PC-3 (cell line): ENCODE data around the gene SFXN4. TPM values are rescaled to one million over a fixed set of nuclear protein-coding genes. Genes with fewer than 3 reads are reported as not detected.

Source experiments
- ATAC-seq: fragments of 200-7000 bp; cut with Tn5 transposase; 2 replicates; pipeline ENCODE4 v1.9.1; 2020; ENCODE audit warnings: mild to moderate bottlenecking, moderate library complexity
- BruUV-seq: library from RNA; stranded (reverse); fragments of 400-500 nt; replicated peaks from 2 replicates; lab custom pipeline; 2021; lab: Mats Ljungman, UMichigan
- CTCF ChIA-PET: fragments of 300-600 bp; sonication (Branson Sonifier 250); formaldehyde crosslinking; loops from one replicate; lab custom pipeline; 2022; ENCODE audit warnings: antibody characterized with exemption; lab: Charles Lee
- POLR2A ChIA-PET: fragments of 300-600 bp; sonication (Branson Sonifier 250); formaldehyde crosslinking; loops from one replicate; lab custom pipeline; 2022; ENCODE audit warnings: antibody characterized with exemption; ENCODE audit not compliant: unreplicated experiment; lab: Charles Lee
- DNase-seq: peaks from one replicate; pipeline ENCODE4 v3.0.0-alpha.2; 2015
- H2AFZ ChIP-seq: fragments of 300-600 bp; sonication (generic); 2 replicates; pipeline ENCODE4 v1.6.0; 2016; ENCODE audit warnings: antibody characterized with exemption, low read length
- H3F3A ChIP-seq: fragments of 300-600 bp; sonication (generic); one replicate; pipeline ENCODE4 v1.6.0; 2017; ENCODE audit warnings: antibody characterized with exemption, low read length, control low read depth, mild to moderate bottlenecking; ENCODE audit not compliant: unreplicated experiment
- H3K27ac ChIP-seq: fragments of 300-600 bp; sonication (generic); 2 replicates; pipeline ENCODE4 v1.5.1; 2016; ENCODE audit warnings: mild to moderate bottlenecking, low read length
- H3K27me3 ChIP-seq: fragments of 300-600 bp; sonication (generic); 2 replicates; pipeline ENCODE4 v1.6.1; 2016; ENCODE audit warnings: low read length, mixed read lengths
- H3K36me3 ChIP-seq: fragments of 300-600 bp; sonication (generic); 2 replicates; pipeline ENCODE4 v1.6.1; 2016; ENCODE audit warnings: low read depth, mixed run types, low read length, mixed read lengths
- H3K4me1 ChIP-seq: fragments of 300-600 bp; sonication (generic); 2 replicates; pipeline ENCODE4 v1.5.1; 2016; ENCODE audit warnings: low read length; ENCODE audit not compliant: insufficient read depth
- H3K4me2 ChIP-seq: fragments of 300-600 bp; sonication (generic); 2 replicates; pipeline ENCODE4 v1.6.0; 2016; ENCODE audit warnings: low read length
- H3K4me3 ChIP-seq: fragments of 300-600 bp; sonication (generic); 2 replicates; pipeline ENCODE4 v1.5.1; 2016; ENCODE audit warnings: mild to moderate bottlenecking, low read length, mixed read lengths
- H3K79me2 ChIP-seq: fragments of 300-600 bp; sonication (generic); 2 replicates; pipeline ENCODE4 v1.6.1; 2017; ENCODE audit warnings: low read length, mixed read lengths
- H3K9ac ChIP-seq: fragments of 300-600 bp; sonication (generic); 2 replicates; pipeline ENCODE4 v1.6.0; 2016; ENCODE audit warnings: mild to moderate bottlenecking, low read length
- H3K9me2 ChIP-seq: fragments of 300-600 bp; sonication (generic); replicated peaks from 2 replicates; pipeline ENCODE4 v1.6.1; 2016; ENCODE audit warnings: mixed run types, low read length, mixed read lengths
- H3K9me3 ChIP-seq: fragments of 300-600 bp; sonication (generic); 2 replicates; pipeline ENCODE4 v1.6.1; 2016; ENCODE audit warnings: low read length, mixed read lengths
- H4K20me1 ChIP-seq: fragments of 300-600 bp; sonication (generic); 2 replicates; pipeline ENCODE4 v1.6.1; 2016; ENCODE audit warnings: low read length, mixed read lengths
- EZH2 ChIP-seq: fragments of 300-600 bp; sonication (generic); IDR thresholded peaks from one replicate; pipeline ENCODE4 v1.6.1; 2017; ENCODE audit warnings: antibody characterized with exemption, mild to moderate bottlenecking, low read length; ENCODE audit not compliant: unreplicated experiment
- EZH2phosphoT487 ChIP-seq: fragments of 300-600 bp; sonication (generic); IDR thresholded peaks from 2 replicates; pipeline ENCODE4 v1.6.1; 2018; ENCODE audit warnings: mild to moderate bottlenecking, antibody characterized with exemption, low read length, borderline replicate concordance
- intact Hi-C: fragments of 100-400 bp; cut with micrococcal nuclease; formaldehyde crosslinking; loops from 2 replicates; pipeline ENCODE4 v1.9.0; 2023
- total RNA-seq: library from RNA; depleted of rRNA; stranded (reverse); fragments of >200 nt; gene quantifications from 2 replicates; pipeline ENCODE4 v1.2.3, GENCODE V29; 2014
- TF ChIP-seq, protein P1 (sequence below): fragments of 300-600 bp; sonication (generic); conservative IDR thresholded peaks from 2 replicates; pipeline ENCODE4 v1.5.1; 2017; ENCODE audit warnings: antibody characterized with exemption, low read depth, mild to moderate bottlenecking, low read length

Gene SFXN4
- total RNA-seq, 1 experiment from 2014 or later = 32.8 TPM

GRCh38 chr10:119197921-119198320 is 32.4 kb upstream of the SFXN4 start:
- CTCF ChIA-PET = interaction anchor here (0.5 to 0.7 kb wide), 3 partner anchors 10 to 385 kb away, joined by 3 to 4 read pairs (median 4); partner anchors contain the start of gene GRK5
- TF ChIP-seq, protein P1, sequence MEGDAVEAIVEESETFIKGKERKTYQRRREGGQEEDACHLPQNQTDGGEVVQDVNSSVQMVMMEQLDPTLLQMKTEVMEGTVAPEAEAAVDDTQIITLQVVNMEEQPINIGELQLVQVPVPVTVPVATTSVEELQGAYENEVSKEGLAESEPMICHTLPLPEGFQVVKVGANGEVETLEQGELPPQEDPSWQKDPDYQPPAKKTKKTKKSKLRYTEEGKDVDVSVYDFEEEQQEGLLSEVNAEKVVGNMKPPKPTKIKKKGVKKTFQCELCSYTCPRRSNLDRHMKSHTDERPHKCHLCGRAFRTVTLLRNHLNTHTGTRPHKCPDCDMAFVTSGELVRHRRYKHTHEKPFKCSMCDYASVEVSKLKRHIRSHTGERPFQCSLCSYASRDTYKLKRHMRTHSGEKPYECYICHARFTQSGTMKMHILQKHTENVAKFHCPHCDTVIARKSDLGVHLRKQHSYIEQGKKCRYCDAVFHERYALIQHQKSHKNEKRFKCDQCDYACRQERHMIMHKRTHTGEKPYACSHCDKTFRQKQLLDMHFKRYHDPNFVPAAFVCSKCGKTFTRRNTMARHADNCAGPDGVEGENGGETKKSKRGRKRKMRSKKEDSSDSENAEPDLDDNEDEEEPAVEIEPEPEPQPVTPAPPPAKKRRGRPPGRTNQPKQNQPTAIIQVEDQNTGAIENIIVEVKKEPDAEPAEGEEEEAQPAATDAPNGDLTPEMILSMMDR = no peak
- TF ChIP-seq EZH2phosphoT487 (no peak), EZH2 (no peak)
- ATAC-seq = peak; percentile 72
- Histone ChIP-seq H3F3A (no peaks in the 10 kb centered on the region), H3K36me3 (no peaks in the 10 kb centered on the region), H3K27ac (no peak overlapping the region), H3K9ac (no peak overlapping the region), H3K9me2 (no peaks in the 10 kb centered on the region), H3K79me2 (no peaks in the 10 kb centered on the region), H3K4me2 (no peak overlapping the region), H3K27me3 (no peaks in the 10 kb centered on the region), H2AFZ (no peak overlapping the region), H3K9me3 (no peaks in the 10 kb centered on the region), H4K20me1 (no peaks in the 10 kb centered on the region), H3K4me1 (peaks cover 11% of the 10 kb centered on the region), H3K4me3 (no peak overlapping the region)
- peak; percentile 58 for DNase-seq
- POLR2A ChIA-PET = no interaction called here
- BruUV-seq = no TSS peak
- intact Hi-C loops = loop anchor here (2.0 to 5.0 kb wide), 2 partner anchors 249 to 345 kb away; partner anchors contain the start of gene RGS10

DNA sequence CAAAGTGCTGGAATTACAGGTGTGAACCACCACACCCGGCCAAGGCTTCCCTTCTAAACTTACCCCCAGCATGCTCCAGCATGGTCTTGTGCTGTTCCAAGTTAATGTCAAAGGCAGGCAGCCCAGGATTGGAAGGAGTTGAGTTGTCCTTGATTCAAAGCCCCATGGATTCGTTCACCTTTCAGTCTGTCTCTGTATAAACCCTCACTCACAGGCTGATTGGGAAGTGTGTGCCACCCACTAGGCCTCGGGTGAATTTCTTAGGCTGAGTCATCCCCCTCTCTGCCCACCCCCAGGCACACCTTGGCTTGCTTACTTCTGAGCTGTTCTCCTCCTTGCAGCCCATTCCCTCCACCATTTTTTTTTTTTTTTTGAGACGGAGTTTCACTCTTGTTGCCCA is 26.4 kb upstream of the SFXN4 start:
- POLR2A ChIA-PET = no interaction called here
- Histone ChIP-seq H2AFZ (no peak overlapping the region), H3K27ac (no peak overlapping the region)

More for the DNA sequence above, 26.4 kb upstream of the SFXN4 start:
- no peaks in the 10 kb centered on the region for H3K9me3 ChIP-seq
- no peaks in the 10 kb centered on the region for H3K9me2 ChIP-seq
- no peak overlapping the region for H3K9ac ChIP-seq
- no peak overlapping the region for H3K4me2 ChIP-seq
- ATAC-seq (peak; percentile 68), DNase-seq (peak; percentile 80)
- CTCF ChIA-PET = no interaction called here
- BruUV-seq = no TSS peak
- H3K79me2 ChIP-seq = no peaks in the 10 kb centered on the region
- H4K20me1 ChIP-seq = no peaks in the 10 kb centered on the region
- H3K4me1 ChIP-seq = peaks cover 21% of the 10 kb centered on the region
- no peak overlapping the region for H3K4me3 ChIP-seq
- H3F3A ChIP-seq = no peaks in the 10 kb centered on the region
- H3K36me3 ChIP-seq = no peaks in the 10 kb centered on the region
- TF ChIP-seq EZH2phosphoT487 = no peak
- no peak for TF ChIP-seq EZH2
- TF ChIP-seq, protein P1 = no peak
- intact Hi-C loops = no loop called here
- no peaks in the 10 kb centered on the region for H3K27me3 ChIP-seq
